A673 (cell line): Measurements from ENCODE around the gene ELF1. TPM values are rescaled to one million over a fixed set of nuclear protein-coding genes. Genes with fewer than 3 reads are reported as not detected.

Source experiments
- BruUV-seq: library from RNA; stranded (reverse); fragments of 400-500 nt; replicated peaks from 2 replicates; lab custom pipeline; 2021; lab: Mats Ljungman, UMichigan
- CTCF ChIA-PET: fragments of 300-600 bp; sonication (Branson Sonifier 250); formaldehyde crosslinking; loops from one replicate; lab custom pipeline; 2022; ENCODE audit warnings: antibody characterized with exemption; lab: Charles Lee
- POLR2A ChIA-PET: fragments of 300-600 bp; sonication (Branson Sonifier 250); formaldehyde crosslinking; loops from one replicate; lab custom pipeline; 2022; ENCODE audit warnings: antibody characterized with exemption; ENCODE audit not compliant: low non-redundant PET; lab: Charles Lee
- DNase-seq: peaks from one replicate; pipeline ENCODE4 v3.0.0-alpha.2; 2015; ENCODE audit warnings: low spot score
- H3K27ac ChIP-seq: fragments of 200-600 bp; sonication (generic); 2 replicates; pipeline ENCODE4 v1.5.1; 2016; ENCODE audit warnings: mixed run types, low read depth, mild to moderate bottlenecking, mixed read lengths, antibody characterized with exemption, low read length; ENCODE audit not compliant: poor library complexity, severe bottlenecking
- H3K27me3 ChIP-seq: fragments of 200-600 bp; sonication (generic); replicated peaks from 2 replicates; pipeline ENCODE4 v1.6.1; 2017; ENCODE audit warnings: mixed run types, low read depth, mild to moderate bottlenecking, mixed read lengths, antibody characterized with exemption, low read length; ENCODE audit not compliant: insufficient read depth, poor library complexity
- H3K36me3 ChIP-seq: fragments of 200-600 bp; sonication (generic); 2 replicates; pipeline ENCODE4 v1.6.1; 2016; ENCODE audit warnings: mixed run types, mild to moderate bottlenecking, mixed read lengths, antibody characterized with exemption, low read length; ENCODE audit not compliant: insufficient read depth, poor library complexity, severe bottlenecking
- H3K4me1 ChIP-seq: fragments of 200-600 bp; sonication (generic); 2 replicates; pipeline ENCODE4 v1.6.1; 2017; ENCODE audit warnings: mixed run types, mild to moderate bottlenecking, mixed read lengths, antibody characterized with exemption, low read length; ENCODE audit not compliant: insufficient read depth, poor library complexity, severe bottlenecking
- H3K4me3 ChIP-seq: fragments of 200-600 bp; sonication (generic); 2 replicates; pipeline ENCODE4 v1.5.1; 2016; ENCODE audit warnings: low read depth, mixed run types, mild to moderate bottlenecking, mixed read lengths, low read length; ENCODE audit not compliant: poor library complexity, severe bottlenecking
- H3K9me3 ChIP-seq: fragments of 200-600 bp; sonication (generic); 2 replicates; pipeline ENCODE4 v1.6.1; 2016; ENCODE audit warnings: mixed run types, low read depth, mild to moderate bottlenecking, mixed read lengths, antibody characterized with exemption, low read length; ENCODE audit not compliant: poor library complexity, severe bottlenecking
- EZH2 ChIP-seq: fragments of 200-600 bp; sonication (generic); IDR thresholded peaks from 2 replicates; pipeline ENCODE4 v1.6.1; 2017; ENCODE audit warnings: borderline replicate concordance, low read depth, mild to moderate bottlenecking, mixed read lengths, antibody characterized with exemption, low read length; ENCODE audit not compliant: poor library complexity, severe bottlenecking
- intact Hi-C: fragments of 100-400 bp; cut with micrococcal nuclease; formaldehyde crosslinking; loops from one replicate; pipeline ENCODE4 v1.10.0; 2022; ENCODE audit not compliant: unreplicated experiment
- total RNA-seq: library from RNA; stranded (reverse); gene quantifications from 2 replicates; pipeline ENCODE4 v1.2.3, GENCODE V29; 2021
- TF ChIP-seq, protein P1 (sequence below): fragments of 300-800, 200-600 bp; sonication (generic); conservative IDR thresholded peaks from 2 replicates; pipeline ENCODE4 v1.5.1; 2017; ENCODE audit warnings: low read depth, mild to moderate bottlenecking, antibody characterized with exemption, low read length, moderate library complexity, mixed read lengths

ELF1 gene
- total RNA-seq, 1 experiment from 2014 or later, result 31.5 TPM

DNA sequence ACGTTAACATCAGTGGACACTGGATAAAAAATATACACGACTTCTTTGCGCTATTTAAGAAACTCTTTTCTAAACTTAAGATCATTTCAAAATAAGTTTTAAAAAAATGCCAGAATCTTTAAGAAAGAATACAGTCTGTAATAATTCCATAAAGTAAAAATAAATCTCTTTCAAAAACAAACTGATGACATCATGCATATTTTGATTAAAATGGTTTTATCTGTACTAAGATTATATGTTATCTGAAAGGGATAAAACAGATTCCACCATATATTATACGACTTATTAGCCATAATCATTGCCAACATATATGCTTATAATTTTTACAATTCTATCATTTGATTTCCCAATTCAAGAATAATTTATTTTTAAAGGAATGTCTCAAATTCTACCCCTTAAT lies 15.3 kb upstream of the ELF1 start:
- intact Hi-C loops, result no loop called here
- H3K27me3 ChIP-seq, result no peaks in the 10 kb centered on the region
- POLR2A ChIA-PET, result no interaction called here
- H3K36me3 ChIP-seq, result no peaks in the 10 kb centered on the region
- CTCF ChIA-PET, result no interaction called here
- H3K4me3 ChIP-seq, result no peak overlapping the region
- BruUV-seq, result no TSS peak
- H3K9me3 ChIP-seq, result no peaks in the 10 kb centered on the region
- TF ChIP-seq, protein P1, sequence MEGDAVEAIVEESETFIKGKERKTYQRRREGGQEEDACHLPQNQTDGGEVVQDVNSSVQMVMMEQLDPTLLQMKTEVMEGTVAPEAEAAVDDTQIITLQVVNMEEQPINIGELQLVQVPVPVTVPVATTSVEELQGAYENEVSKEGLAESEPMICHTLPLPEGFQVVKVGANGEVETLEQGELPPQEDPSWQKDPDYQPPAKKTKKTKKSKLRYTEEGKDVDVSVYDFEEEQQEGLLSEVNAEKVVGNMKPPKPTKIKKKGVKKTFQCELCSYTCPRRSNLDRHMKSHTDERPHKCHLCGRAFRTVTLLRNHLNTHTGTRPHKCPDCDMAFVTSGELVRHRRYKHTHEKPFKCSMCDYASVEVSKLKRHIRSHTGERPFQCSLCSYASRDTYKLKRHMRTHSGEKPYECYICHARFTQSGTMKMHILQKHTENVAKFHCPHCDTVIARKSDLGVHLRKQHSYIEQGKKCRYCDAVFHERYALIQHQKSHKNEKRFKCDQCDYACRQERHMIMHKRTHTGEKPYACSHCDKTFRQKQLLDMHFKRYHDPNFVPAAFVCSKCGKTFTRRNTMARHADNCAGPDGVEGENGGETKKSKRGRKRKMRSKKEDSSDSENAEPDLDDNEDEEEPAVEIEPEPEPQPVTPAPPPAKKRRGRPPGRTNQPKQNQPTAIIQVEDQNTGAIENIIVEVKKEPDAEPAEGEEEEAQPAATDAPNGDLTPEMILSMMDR, result no peak
- no peak for TF ChIP-seq EZH2
- H3K27ac ChIP-seq, result no peak overlapping the region
- no peak for DNase-seq
- H3K4me1 ChIP-seq, result no peaks in the 10 kb centered on the region

DNA sequence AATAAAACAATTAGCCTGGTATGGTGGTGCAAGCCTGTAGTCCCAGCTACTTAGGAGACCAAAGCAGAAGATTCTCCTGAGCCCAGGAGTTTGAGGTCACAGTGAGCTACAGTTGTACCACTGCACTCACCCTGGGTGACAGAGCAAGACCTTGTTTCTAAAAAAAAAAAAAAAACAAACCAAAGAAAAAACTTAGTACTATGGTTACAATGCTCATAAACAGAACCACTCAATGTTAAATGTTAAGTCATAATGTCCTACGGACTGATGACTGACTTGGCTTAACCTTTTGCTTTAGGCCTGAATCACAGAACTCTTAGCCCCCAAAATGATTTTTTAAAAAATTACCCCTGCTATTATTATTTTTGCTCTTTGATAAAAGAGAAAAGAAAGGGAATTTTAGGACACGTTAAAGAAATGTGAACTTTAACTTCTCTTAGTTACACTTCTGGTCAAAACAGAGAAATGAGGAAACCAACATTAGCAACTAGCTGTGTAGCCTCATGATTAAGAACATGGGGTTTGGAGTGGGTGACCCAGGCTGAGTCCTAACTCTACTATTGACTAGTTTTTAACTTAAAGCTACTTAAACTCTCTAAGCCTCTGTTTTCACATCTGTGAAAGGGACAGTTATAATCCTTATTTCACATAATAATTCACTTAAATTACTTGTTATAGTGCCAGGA lies 13.7 kb upstream of the ELF1 start:
- TF ChIP-seq, protein P1, result no peak
- no peak for TF ChIP-seq EZH2
- BruUV-seq, result no TSS peak
- Histone ChIP-seq H3K27me3 (no peaks in the 10 kb centered on the region), H3K27ac (no peak overlapping the region), H3K4me3 (no peak overlapping the region), H3K36me3 (no peaks in the 10 kb centered on the region), H3K4me1 (no peaks in the 10 kb centered on the region), H3K9me3 (no peaks in the 10 kb centered on the region)
- no peak for DNase-seq
- intact Hi-C loops, result no loop called here
- ChIA-PET POLR2A (no interaction called here), CTCF (no interaction called here)

DNA sequence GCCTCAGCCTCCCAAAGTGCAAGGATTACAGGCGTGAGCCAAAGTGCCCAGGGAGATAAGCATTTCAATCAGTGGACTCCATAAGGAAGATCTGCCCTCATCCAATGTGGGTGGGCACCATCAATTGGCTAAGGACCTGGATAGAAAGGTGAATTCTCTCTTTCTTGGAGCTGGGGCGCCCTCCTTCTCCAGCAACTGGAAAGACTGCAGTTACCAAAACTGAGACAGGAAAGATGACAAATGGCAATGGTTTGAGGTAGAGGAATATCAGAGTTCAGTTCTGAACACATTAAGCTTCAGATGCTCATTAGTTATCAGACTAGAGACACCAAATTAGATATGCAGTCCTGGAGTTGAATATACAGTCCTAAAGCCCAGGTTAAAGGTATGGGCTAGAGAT lies 10.5 kb upstream of the ELF1 start:
- no peak overlapping the region for H3K27ac ChIP-seq
- H3K4me3 ChIP-seq, result no peak overlapping the region
- no peaks in the 10 kb centered on the region for H3K27me3 ChIP-seq
- BruUV-seq, result no TSS peak
- no peak for DNase-seq
- no peak for TF ChIP-seq EZH2
- TF ChIP-seq, protein P1, result 0 out of 2 replicates have a peak, but pooled peaks have one; percentile 18
- intact Hi-C loops, result no loop called here
- no peaks in the 10 kb centered on the region for H3K9me3 ChIP-seq
- no peaks in the 10 kb centered on the region for H3K36me3 ChIP-seq
- POLR2A ChIA-PET, result no interaction called here
- CTCF ChIA-PET, result no interaction called here
- no peaks in the 10 kb centered on the region for H3K4me1 ChIP-seq
